WTC11 (cell line): ENCODE results near the gene GPR158.

Source experiments
- EMX1 ChIP-seq: fragments of 250-450 bp; sonication (Bioruptor Pico); IDR thresholded peaks from 2 replicates; pipeline ENCODE4 v1.8.0; 2021; ENCODE audit warnings: mild to moderate bottlenecking
- GABPB1 ChIP-seq: sonication (generic); formaldehyde crosslinking; IDR thresholded peaks from 2 replicates; pipeline ENCODE4 v1.8.1; 2023; ENCODE audit warnings: mild to moderate bottlenecking, missing genetic modification reagents
- JUN ChIP-seq: sonication (generic); formaldehyde crosslinking; IDR thresholded peaks from 2 replicates; pipeline ENCODE4 v1.8.0; 2023; ENCODE audit warnings: mild to moderate bottlenecking, missing genetic modification reagents
- NFATC4 ChIP-seq: fragments of 250-450 bp; sonication (Bioruptor Pico); IDR thresholded peaks from 2 replicates; pipeline ENCODE4 v1.9.0; 2021; ENCODE audit warnings: mild to moderate bottlenecking
- ZBTB21 ChIP-seq: sonication (generic); formaldehyde crosslinking; IDR thresholded peaks from 2 replicates; pipeline ENCODE4 v1.8.1; 2023; ENCODE audit warnings: mild to moderate bottlenecking, missing genetic modification reagents, borderline replicate concordance
- ZNF232 ChIP-seq: sonication (generic); formaldehyde crosslinking; IDR thresholded peaks from 2 replicates; pipeline ENCODE4 v1.8.0; 2022; ENCODE audit warnings: mild to moderate bottlenecking, missing genetic modification reagents
- TF ChIP-seq, protein P1 (sequence below): fragments of 200-600 bp; IDR thresholded peaks from 2 replicates; pipeline ENCODE4 v1.8.0; 2022; ENCODE audit warnings: antibody characterized with exemption
- TF ChIP-seq, protein P2 (sequence below): sonication (generic); formaldehyde crosslinking; IDR thresholded peaks from 2 replicates; pipeline ENCODE4 v1.8.0; 2022; ENCODE audit warnings: mild to moderate bottlenecking, missing genetic modification reagents
- TF ChIP-seq, protein P3 (sequence below): fragments of 250-450 bp; sonication (Bioruptor Pico); IDR thresholded peaks from 2 replicates; pipeline ENCODE4 v1.9.0; 2021; ENCODE audit warnings: mild to moderate bottlenecking, borderline replicate concordance
- TF ChIP-seq, protein P4 (sequence below): sonication (generic); formaldehyde crosslinking; IDR thresholded peaks from 2 replicates; pipeline ENCODE4 v1.8.1; 2022; ENCODE audit warnings: low read depth, mild to moderate bottlenecking, moderate library complexity, missing genetic modification reagents, borderline replicate concordance
- TF ChIP-seq, protein P5 (sequence below): sonication (generic); formaldehyde crosslinking; IDR thresholded peaks from 2 replicates; pipeline ENCODE4 v1.8.1; 2023; ENCODE audit warnings: mild to moderate bottlenecking, missing genetic modification reagents

DNA sequence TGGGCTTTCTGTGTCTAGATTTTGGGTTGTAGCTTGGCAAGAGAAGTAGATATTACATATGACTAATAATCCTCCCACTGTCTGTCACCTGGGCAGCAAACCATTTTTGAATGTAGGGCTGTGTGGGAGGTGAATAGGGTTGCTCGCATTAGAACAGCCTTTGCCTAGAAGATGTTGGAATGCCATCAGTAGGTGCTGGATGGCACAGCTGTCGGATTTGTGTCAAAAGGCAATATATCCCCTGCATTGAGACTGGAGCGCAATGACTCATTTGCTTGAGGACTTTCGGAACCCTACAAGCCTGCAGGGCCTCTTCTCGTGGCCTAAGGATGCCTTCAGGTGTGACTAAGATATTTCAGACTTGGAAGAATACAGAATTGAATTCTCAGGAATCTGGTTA is 323.8 kb downstream of the GPR158 start:
- TF ChIP-seq NFATC4 (CRISPR knock-in tag): no peak
- TF ChIP-seq, protein P1, sequence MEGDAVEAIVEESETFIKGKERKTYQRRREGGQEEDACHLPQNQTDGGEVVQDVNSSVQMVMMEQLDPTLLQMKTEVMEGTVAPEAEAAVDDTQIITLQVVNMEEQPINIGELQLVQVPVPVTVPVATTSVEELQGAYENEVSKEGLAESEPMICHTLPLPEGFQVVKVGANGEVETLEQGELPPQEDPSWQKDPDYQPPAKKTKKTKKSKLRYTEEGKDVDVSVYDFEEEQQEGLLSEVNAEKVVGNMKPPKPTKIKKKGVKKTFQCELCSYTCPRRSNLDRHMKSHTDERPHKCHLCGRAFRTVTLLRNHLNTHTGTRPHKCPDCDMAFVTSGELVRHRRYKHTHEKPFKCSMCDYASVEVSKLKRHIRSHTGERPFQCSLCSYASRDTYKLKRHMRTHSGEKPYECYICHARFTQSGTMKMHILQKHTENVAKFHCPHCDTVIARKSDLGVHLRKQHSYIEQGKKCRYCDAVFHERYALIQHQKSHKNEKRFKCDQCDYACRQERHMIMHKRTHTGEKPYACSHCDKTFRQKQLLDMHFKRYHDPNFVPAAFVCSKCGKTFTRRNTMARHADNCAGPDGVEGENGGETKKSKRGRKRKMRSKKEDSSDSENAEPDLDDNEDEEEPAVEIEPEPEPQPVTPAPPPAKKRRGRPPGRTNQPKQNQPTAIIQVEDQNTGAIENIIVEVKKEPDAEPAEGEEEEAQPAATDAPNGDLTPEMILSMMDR: no peak
- TF ChIP-seq JUN (CRISPR knock-in tag): no peak
- TF ChIP-seq, protein P2, sequence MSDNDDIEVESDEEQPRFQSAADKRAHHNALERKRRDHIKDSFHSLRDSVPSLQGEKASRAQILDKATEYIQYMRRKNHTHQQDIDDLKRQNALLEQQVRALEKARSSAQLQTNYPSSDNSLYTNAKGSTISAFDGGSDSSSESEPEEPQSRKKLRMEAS: no peak
- TF ChIP-seq, protein P3, sequence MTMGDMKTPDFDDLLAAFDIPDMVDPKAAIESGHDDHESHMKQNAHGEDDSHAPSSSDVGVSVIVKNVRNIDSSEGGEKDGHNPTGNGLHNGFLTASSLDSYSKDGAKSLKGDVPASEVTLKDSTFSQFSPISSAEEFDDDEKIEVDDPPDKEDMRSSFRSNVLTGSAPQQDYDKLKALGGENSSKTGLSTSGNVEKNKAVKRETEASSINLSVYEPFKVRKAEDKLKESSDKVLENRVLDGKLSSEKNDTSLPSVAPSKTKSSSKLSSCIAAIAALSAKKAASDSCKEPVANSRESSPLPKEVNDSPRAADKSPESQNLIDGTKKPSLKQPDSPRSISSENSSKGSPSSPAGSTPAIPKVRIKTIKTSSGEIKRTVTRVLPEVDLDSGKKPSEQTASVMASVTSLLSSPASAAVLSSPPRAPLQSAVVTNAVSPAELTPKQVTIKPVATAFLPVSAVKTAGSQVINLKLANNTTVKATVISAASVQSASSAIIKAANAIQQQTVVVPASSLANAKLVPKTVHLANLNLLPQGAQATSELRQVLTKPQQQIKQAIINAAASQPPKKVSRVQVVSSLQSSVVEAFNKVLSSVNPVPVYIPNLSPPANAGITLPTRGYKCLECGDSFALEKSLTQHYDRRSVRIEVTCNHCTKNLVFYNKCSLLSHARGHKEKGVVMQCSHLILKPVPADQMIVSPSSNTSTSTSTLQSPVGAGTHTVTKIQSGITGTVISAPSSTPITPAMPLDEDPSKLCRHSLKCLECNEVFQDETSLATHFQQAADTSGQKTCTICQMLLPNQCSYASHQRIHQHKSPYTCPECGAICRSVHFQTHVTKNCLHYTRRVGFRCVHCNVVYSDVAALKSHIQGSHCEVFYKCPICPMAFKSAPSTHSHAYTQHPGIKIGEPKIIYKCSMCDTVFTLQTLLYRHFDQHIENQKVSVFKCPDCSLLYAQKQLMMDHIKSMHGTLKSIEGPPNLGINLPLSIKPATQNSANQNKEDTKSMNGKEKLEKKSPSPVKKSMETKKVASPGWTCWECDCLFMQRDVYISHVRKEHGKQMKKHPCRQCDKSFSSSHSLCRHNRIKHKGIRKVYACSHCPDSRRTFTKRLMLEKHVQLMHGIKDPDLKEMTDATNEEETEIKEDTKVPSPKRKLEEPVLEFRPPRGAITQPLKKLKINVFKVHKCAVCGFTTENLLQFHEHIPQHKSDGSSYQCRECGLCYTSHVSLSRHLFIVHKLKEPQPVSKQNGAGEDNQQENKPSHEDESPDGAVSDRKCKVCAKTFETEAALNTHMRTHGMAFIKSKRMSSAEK (CRISPR knock-in tag): no peak
- TF ChIP-seq, protein P4, sequence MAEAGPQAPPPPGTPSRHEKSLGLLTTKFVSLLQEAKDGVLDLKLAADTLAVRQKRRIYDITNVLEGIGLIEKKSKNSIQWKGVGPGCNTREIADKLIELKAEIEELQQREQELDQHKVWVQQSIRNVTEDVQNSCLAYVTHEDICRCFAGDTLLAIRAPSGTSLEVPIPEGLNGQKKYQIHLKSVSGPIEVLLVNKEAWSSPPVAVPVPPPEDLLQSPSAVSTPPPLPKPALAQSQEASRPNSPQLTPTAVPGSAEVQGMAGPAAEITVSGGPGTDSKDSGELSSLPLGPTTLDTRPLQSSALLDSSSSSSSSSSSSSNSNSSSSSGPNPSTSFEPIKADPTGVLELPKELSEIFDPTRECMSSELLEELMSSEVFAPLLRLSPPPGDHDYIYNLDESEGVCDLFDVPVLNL (CRISPR knock-in tag): no peak
- TF ChIP-seq, protein P5, sequence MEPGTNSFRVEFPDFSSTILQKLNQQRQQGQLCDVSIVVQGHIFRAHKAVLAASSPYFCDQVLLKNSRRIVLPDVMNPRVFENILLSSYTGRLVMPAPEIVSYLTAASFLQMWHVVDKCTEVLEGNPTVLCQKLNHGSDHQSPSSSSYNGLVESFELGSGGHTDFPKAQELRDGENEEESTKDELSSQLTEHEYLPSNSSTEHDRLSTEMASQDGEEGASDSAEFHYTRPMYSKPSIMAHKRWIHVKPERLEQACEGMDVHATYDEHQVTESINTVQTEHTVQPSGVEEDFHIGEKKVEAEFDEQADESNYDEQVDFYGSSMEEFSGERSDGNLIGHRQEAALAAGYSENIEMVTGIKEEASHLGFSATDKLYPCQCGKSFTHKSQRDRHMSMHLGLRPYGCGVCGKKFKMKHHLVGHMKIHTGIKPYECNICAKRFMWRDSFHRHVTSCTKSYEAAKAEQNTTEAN: no peak
- no peak for TF ChIP-seq ZBTB21 (CRISPR knock-in tag)
- no peak for TF ChIP-seq GABPB1 (CRISPR knock-in tag)
- TF ChIP-seq EMX1 (CRISPR knock-in tag): no peak
- no peak for TF ChIP-seq ZNF232 (CRISPR knock-in tag)
